HEK293T (cell line): ENCODE results near the gene APP.

Experiments used
- CTCF ChIA-PET: fragments of 350-600 bp; formaldehyde crosslinking; extraction: SDS; loops from one replicate; lab custom pipeline; 2021; ENCODE audit warnings: antibody characterized with exemption, inconsistent platforms; lab: Yijun Ruan, JAX
- POLR2A ChIA-PET: fragments of 350-600 bp; formaldehyde crosslinking; extraction: SDS; loops from one replicate; lab custom pipeline; 2020; ENCODE audit warnings: antibody characterized with exemption, inconsistent platforms; lab: Yijun Ruan, JAX
- DNase-seq: peaks from one replicate; pipeline ENCODE4 v3.0.0; 2012; ENCODE audit warnings: mixed read lengths; ENCODE audit errors: extremely low spot score
- ARNT ChIP-seq: fragments of 450-650 bp; IDR thresholded peaks from 2 replicates; pipeline ENCODE4 v1.6.1; 2017; ENCODE audit warnings: mild to moderate bottlenecking
- BHLHE40 ChIP-seq: fragments of 450-650 bp; IDR thresholded peaks from 2 replicates; pipeline ENCODE4 v1.6.1; 2016; ENCODE audit warnings: mild to moderate bottlenecking, moderate library complexity, borderline replicate concordance
- CTBP1 ChIP-seq: fragments of 450-650 bp; IDR thresholded peaks from 2 replicates; pipeline ENCODE4 v1.6.1; 2016; ENCODE audit warnings: borderline replicate concordance
- ELF4 ChIP-seq: fragments of 450-650 bp; IDR thresholded peaks from 2 replicates; pipeline ENCODE4 v1.6.1; 2017; ENCODE audit warnings: antibody characterized with exemption
- FOXA1 ChIP-seq: fragments of 450-650 bp; IDR thresholded peaks from 2 replicates; pipeline ENCODE4 v1.6.1; 2016; ENCODE audit warnings: mild to moderate bottlenecking
- FOXK2 ChIP-seq: fragments of 450-650 bp; IDR thresholded peaks from 2 replicates; pipeline ENCODE4 v1.6.1; 2016; ENCODE audit warnings: mild to moderate bottlenecking
- FOXM1 ChIP-seq: fragments of 450-650 bp; IDR thresholded peaks from 2 replicates; pipeline ENCODE4 v1.6.1; 2017; ENCODE audit warnings: mild to moderate bottlenecking, borderline replicate concordance
- HDGF ChIP-seq: fragments of 450-650 bp; IDR thresholded peaks from 2 replicates; pipeline ENCODE4 v1.6.1; 2017; ENCODE audit warnings: antibody characterized with exemption, borderline replicate concordance
- L3MBTL2 ChIP-seq: fragments of 450-650 bp; conservative IDR thresholded peaks from 2 replicates; pipeline ENCODE4 v1.6.1; 2016; ENCODE audit warnings: mild to moderate bottlenecking
- LEF1 ChIP-seq: fragments of 450-650 bp; IDR thresholded peaks from 2 replicates; pipeline ENCODE4 v1.6.1; 2017; ENCODE audit warnings: mild to moderate bottlenecking, borderline replicate concordance
- NFRKB ChIP-seq: fragments of 450-650 bp; IDR thresholded peaks from 2 replicates; pipeline ENCODE4 v1.6.1; 2016; ENCODE audit warnings: mild to moderate bottlenecking, moderate library complexity
- SP1 ChIP-seq: fragments of 450-650 bp; IDR thresholded peaks from 2 replicates; pipeline ENCODE4 v1.6.1; 2017
- SUZ12 ChIP-seq: fragments of 450-650 bp; IDR thresholded peaks from 2 replicates; pipeline ENCODE4 v1.6.1; 2016; ENCODE audit warnings: mild to moderate bottlenecking
- TARDBP ChIP-seq: fragments of 450-650 bp; IDR thresholded peaks from 2 replicates; pipeline ENCODE4 v1.6.1; 2016
- ZNF384 ChIP-seq: fragments of 450-650 bp; IDR thresholded peaks from 2 replicates; pipeline ENCODE4 v1.6.1; 2016
- TF ChIP-seq, protein P1 (sequence below): fragments of 450-650 bp; IDR thresholded peaks from 2 replicates; pipeline ENCODE4 v1.6.1; 2016

The APP gene

DNA sequence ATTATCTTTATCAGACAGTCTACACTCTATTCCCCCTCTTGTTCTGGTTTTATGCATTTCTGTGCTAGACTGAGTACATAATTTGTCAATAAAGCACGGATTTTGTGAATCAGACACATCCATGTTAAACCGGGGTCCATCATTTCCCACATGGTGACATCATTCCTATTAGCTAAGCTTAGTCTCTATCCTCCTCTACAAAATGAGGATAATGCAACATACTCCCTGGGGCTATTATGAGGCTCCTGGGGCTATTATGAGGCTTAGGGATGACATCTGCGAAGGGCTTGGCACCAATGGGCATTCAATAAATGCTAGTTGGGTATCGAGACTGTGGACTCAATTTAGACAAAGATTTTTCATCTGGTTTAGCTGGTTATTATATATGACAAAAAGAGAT, 25.1 kb upstream of the APP start:
- no peak for DNase-seq
- POLR2A ChIA-PET, result no interaction called here
- TF ChIP-seq TARDBP, result no peak

GRCh38 chr21:26194811-26195251, 24.3 kb upstream of the APP start:
- ChIA-PET POLR2A (no interaction called here), CTCF (no interaction called here)

More for the DNA sequence above, 25.1 kb upstream of the APP start:
- CTCF ChIA-PET, result no interaction called here

GRCh38 chr21:26194326-26194725, 23.8 kb upstream of the APP start:
- no peak for DNase-seq
- TF ChIP-seq L3MBTL2 (no peak), FOXA1 (no peak), ARNT (no peak), BHLHE40 (no peak), NFRKB (no peak), CTBP1 (no peak), SUZ12 (no peak), SP1 (no peak), HDGF (no peak), ELF4 (no peak), TARDBP (no peak), LEF1 (no peak)
- ChIA-PET POLR2A (no interaction called here), CTCF (no interaction called here)

More at GRCh38 chr21:26194811-26195251, 24.3 kb upstream of the APP start:
- DNase-seq, result no peak
- TF ChIP-seq LEF1 (no peak), NFRKB (no peak), TARDBP (no peak), ZNF384 (no peak)

DNA sequence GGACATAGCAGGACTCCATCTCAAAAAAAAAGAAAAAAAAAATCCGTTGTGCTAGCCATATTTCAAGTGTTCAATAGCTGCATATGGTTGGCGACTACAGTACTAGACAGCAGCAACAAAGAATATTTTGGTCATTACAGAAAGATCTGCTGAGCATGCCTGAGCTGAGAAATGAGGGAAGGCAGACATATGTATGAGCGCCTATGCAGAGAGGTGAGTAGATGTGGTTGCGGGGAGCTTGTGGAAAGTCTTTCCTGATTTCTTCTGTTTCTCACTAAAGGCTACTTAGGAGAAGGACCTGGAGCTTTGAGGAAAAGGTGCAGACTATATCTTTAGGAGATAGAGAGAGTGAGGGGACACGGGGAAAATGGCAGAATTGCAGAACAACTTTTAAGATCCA, 21.0 kb upstream of the APP start:
- ChIA-PET POLR2A (no interaction called here), CTCF (no interaction called here)
- no peak for TF ChIP-seq SUZ12
- TF ChIP-seq, protein P1, sequence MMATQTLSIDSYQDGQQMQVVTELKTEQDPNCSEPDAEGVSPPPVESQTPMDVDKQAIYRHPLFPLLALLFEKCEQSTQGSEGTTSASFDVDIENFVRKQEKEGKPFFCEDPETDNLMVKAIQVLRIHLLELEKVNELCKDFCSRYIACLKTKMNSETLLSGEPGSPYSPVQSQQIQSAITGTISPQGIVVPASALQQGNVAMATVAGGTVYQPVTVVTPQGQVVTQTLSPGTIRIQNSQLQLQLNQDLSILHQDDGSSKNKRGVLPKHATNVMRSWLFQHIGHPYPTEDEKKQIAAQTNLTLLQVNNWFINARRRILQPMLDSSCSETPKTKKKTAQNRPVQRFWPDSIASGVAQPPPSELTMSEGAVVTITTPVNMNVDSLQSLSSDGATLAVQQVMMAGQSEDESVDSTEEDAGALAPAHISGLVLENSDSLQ, result no peak
- no peak for TF ChIP-seq FOXK2
- no peak for TF ChIP-seq SP1
- no peak for TF ChIP-seq CTBP1
- no peak for TF ChIP-seq LEF1
- TF ChIP-seq ELF4, result no peak
- TF ChIP-seq NFRKB, result no peak
- TF ChIP-seq BHLHE40, result no peak
- TF ChIP-seq FOXM1, result no peak
- no peak for TF ChIP-seq L3MBTL2
- no peak for TF ChIP-seq ARNT
- no peak for TF ChIP-seq TARDBP
- no peak for TF ChIP-seq HDGF
- no peak for TF ChIP-seq FOXA1
- no peak for DNase-seq

DNA sequence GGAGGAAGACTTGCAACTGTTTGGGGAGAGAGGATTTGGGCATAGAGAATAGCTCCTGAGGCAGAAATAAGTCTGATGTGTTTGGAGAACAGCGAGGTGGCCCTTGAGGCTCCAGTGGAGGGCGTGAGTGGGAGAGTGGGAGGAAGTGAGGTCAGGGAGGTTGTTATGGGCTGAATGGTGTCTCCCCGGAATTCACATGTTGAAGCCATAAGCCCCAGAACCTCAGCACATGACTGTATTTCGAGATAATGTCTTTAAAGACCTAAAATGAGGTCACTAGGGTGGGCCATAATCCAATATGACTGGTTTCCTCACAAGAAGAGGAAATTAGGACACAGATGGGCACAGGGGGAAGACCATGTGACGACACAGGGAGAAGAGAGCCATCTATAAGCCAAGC, 17.9 kb upstream of the APP start:
- POLR2A ChIA-PET, result no interaction called here

GRCh38 chr21:26185446-26185845, 14.9 kb upstream of the APP start:
- ChIA-PET POLR2A (no interaction called here), CTCF (no interaction called here)
- no peak for DNase-seq
- no peak for TF ChIP-seq HDGF
- TF ChIP-seq BHLHE40, result no peak
- no peak for TF ChIP-seq SUZ12
- TF ChIP-seq SP1, result no peak
- TF ChIP-seq ZNF384, result no peak
- no peak for TF ChIP-seq FOXA1

More for the DNA sequence above, 17.9 kb upstream of the APP start:
- CTCF ChIA-PET, result no interaction called here
- DNase-seq, result no peak
- no peak for TF ChIP-seq SP1
- no peak for TF ChIP-seq L3MBTL2
- no peak for TF ChIP-seq LEF1
- TF ChIP-seq TARDBP, result no peak
- no peak for TF ChIP-seq BHLHE40
- TF ChIP-seq HDGF, result no peak
- TF ChIP-seq CTBP1, result no peak
- TF ChIP-seq NFRKB, result no peak
- no peak for TF ChIP-seq FOXA1
- no peak for TF ChIP-seq FOXM1

DNA sequence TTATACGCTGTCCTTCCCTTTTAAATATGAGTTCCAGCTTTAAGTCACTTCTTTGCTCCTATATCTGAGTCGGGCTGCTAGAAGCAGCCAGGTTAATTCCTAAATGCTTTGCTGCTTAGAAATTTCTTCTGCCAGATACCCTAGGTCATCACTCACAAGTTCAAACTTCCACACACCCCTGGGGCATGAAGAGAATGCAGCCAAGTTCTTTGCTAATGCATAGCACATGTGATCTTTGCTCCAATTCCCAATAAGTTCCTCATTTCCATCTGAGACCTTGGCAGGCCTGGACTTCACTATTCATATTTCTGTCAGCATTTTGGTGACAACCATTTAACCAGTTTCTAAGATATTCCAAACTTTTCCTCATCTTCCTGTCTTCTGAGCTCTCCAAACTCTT, 14.5 kb upstream of the APP start:
- CTCF ChIA-PET, result no interaction called here
- TF ChIP-seq CTBP1 (no peak), FOXK2 (no peak), HDGF (no peak), FOXA1 (no peak)

GRCh38 chr21:26179501-26179900, 8.9 kb upstream of the APP start:
- DNase-seq, result no peak
- ChIA-PET POLR2A (no interaction called here), CTCF (no interaction called here)
- TF ChIP-seq FOXA1 (no peak), FOXM1 (no peak), L3MBTL2 (no peak), ARNT (no peak), ELF4 (no peak), CTBP1 (no peak), SP1 (no peak)
- TF ChIP-seq, protein P1, result no peak

More for the DNA sequence above, 14.5 kb upstream of the APP start:
- POLR2A ChIA-PET, result no interaction called here
- DNase-seq, result no peak
